Peyer's patch (tissue), 4 donors: ENCODE results near the gene MAG. TPM values are rescaled to one million over a fixed set of nuclear protein-coding genes. Genes with fewer than 3 reads are reported as not detected.

Experiments used
- DNase-seq, 3 donors: peaks; one replicate each; pipeline ENCODE4 v3.0.0-alpha.2; 2017 to 2019
- H3K27ac ChIP-seq, 4 donors: fragments of 200-600 bp; sonication (generic); one replicate each; pipeline ENCODE4 v1.5.1; 2016 to 2019
- H3K27me3 ChIP-seq, 2 donors: fragments of 200-600 bp; sonication (generic); one replicate each; pipeline ENCODE4 v1.5.1; 2019
- H3K36me3 ChIP-seq, 3 donors: fragments of 200-600 bp; sonication (generic); one replicate each; pipeline ENCODE4 v1.5.1; 2016 to 2019
- H3K4me1 ChIP-seq, 4 donors: fragments of 200-600 bp; sonication (generic); one replicate each; pipeline ENCODE4 v1.5.1; 2016 to 2019
- H3K4me3 ChIP-seq, 4 donors: fragments of 200-600 bp; sonication (generic); 1 replicate in 3 of 4; 2 replicates in 1 of 4; pipeline ENCODE4 v1.5.1; 2016 to 2019; ENCODE audit warnings: mild to moderate bottlenecking in 1 of 4
- H3K9me3 ChIP-seq, 4 donors: fragments of 200-600 bp; sonication (generic); one replicate each; pipeline ENCODE4 v1.5.1; 2016 to 2019; ENCODE audit warnings: mild to moderate bottlenecking in 1 of 4
- POLR2A ChIP-seq, 2 donors: fragments of 450-650 bp; IDR thresholded peaks; one replicate each; pipeline ENCODE4 v1.5.1; 2017; ENCODE audit warnings: antibody characterized with exemption in 2 of 2, mild to moderate bottlenecking in 2 of 2, moderate library complexity in 2 of 2
- total RNA-seq, 4 donors: library from RNA; depleted of rRNA; stranded (reverse); fragments of >200 nt; gene quantifications; one replicate each; pipeline ENCODE4 v1.1.0, GENCODE V29; 2016
- TF ChIP-seq, protein P1 (sequence below), 6 experiments: fragments of 450-650 bp in 4 of 6; fragments of 200-600 bp in 2 of 6; sonication (generic) in 1 of 6; IDR thresholded peaks; one replicate each; pipeline ENCODE4 v1.5.1; 2017 to 2019; ENCODE audit warnings: antibody characterized with exemption in 6 of 6, mild to moderate bottlenecking in 3 of 6, moderate library complexity in 1 of 6

The MAG gene
- total RNA-seq, 4 donors from 2014 or later = 3.8 TPM; not detected in 3

DNA sequence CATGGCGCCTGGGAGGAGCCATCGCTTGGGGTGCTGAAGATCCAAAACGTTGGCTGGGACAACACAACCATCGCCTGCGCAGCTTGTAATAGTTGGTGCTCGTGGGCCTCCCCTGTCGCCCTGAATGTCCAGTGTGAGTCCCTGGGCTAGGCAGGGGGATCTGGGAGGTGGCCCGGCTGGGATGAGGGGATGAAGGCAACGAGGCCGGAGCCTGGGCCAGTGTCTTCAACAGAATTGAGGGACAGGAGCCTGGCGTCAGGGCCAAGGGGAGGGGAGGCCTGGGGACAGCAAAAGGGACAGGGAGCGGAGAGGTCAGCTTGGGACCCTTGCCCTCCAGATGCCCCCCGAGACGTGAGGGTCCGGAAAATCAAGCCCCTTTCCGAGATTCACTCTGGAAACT lies 49.0 kb downstream of the MAG start:
- no peak for DNase-seq
- no peaks in the 10 kb centered on the region for H3K27me3 ChIP-seq
- no peak overlapping the region for H3K27ac ChIP-seq
- H3K4me3 ChIP-seq = no peak overlapping the region
- no peaks in the 10 kb centered on the region for H3K36me3 ChIP-seq
- H3K4me1 ChIP-seq = peaks cover 0 to 8% (median 0%) of the 10 kb centered on the region in 4 donors
- H3K9me3 ChIP-seq = no peaks in the 10 kb centered on the region
- TF ChIP-seq, protein P1, sequence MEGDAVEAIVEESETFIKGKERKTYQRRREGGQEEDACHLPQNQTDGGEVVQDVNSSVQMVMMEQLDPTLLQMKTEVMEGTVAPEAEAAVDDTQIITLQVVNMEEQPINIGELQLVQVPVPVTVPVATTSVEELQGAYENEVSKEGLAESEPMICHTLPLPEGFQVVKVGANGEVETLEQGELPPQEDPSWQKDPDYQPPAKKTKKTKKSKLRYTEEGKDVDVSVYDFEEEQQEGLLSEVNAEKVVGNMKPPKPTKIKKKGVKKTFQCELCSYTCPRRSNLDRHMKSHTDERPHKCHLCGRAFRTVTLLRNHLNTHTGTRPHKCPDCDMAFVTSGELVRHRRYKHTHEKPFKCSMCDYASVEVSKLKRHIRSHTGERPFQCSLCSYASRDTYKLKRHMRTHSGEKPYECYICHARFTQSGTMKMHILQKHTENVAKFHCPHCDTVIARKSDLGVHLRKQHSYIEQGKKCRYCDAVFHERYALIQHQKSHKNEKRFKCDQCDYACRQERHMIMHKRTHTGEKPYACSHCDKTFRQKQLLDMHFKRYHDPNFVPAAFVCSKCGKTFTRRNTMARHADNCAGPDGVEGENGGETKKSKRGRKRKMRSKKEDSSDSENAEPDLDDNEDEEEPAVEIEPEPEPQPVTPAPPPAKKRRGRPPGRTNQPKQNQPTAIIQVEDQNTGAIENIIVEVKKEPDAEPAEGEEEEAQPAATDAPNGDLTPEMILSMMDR (IDR thresholded peaks at IDR 0.05) = no peak
- no peak for TF ChIP-seq POLR2A (IDR thresholded peaks at IDR 0.05)

DNA sequence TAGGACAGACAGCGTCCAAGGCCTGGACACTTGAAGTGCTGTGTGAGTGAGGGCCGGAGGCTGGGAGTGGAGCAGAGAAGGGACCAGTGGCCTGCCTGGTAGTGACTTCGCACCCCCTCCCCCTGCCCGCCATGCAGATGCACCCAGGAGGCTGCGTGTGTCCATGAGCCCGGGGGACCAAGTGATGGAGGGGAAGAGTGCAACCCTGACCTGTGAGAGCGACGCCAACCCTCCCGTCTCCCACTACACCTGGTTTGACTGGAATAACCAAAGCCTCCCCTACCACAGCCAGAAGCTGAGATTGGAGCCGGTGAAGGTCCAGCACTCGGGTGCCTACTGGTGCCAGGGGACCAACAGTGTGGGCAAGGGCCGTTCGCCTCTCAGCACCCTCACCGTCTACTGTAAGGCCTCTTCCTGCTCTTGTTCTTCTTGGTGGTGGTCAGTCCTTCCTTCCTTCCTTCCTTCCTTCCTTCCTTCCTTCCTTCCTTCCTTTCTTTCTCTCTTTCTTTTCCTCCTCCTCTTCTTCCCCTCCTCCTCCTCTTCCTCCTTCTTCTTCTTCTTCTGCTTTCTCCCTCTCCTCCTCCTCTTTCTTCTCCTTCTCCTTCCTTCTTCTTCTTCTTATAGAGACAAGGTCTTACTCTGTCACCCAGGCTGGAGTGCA lies 49.7 kb downstream of the MAG start:
- Histone ChIP-seq H3K36me3 (no peaks in the 10 kb centered on the region), H3K9me3 (no peaks in the 10 kb centered on the region), H3K27me3 (no peaks in the 10 kb centered on the region), H3K4me1 (peaks cover 0 to 15% (median 0%) of the 10 kb centered on the region in 4 donors), H3K4me3 (no peak overlapping the region), H3K27ac (no peak overlapping the region)
- no peak for TF ChIP-seq POLR2A (IDR thresholded peaks at IDR 0.05)
- TF ChIP-seq, protein P1 (IDR thresholded peaks at IDR 0.05) = no peak
- DNase-seq = no peak

DNA sequence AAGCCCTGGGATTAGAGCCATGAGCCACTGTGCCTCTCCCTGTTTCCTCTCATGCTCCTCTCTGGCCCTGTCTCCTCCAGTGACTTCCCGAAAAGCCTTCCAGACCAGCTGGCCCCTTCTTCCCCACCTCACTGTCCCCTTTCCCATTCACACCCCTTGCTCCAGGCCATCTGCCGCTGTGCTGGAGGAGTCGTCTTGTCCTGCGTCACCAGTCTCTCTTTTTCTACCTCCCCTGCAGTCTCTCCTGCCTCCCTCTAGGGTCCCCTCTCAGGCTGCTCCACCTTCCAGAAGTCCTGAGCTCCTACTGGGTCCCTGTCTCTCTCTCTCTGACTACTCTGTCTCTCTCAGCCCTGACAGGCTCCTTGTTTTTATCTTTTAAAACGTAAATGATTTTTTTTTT lies 50.5 kb downstream of the MAG start:
- no peak for DNase-seq
- Histone ChIP-seq H3K27me3 (no peaks in the 10 kb centered on the region), H3K9me3 (no peaks in the 10 kb centered on the region), H3K4me1 (peaks cover 0 to 20% (median 4%) of the 10 kb centered on the region in 4 donors), H3K36me3 (no peaks in the 10 kb centered on the region), H3K4me3 (no peak overlapping the region), H3K27ac (no peak overlapping the region)
- TF ChIP-seq, protein P1 (IDR thresholded peaks at IDR 0.05) = no peak
- TF ChIP-seq POLR2A (IDR thresholded peaks at IDR 0.05) = no peak

DNA sequence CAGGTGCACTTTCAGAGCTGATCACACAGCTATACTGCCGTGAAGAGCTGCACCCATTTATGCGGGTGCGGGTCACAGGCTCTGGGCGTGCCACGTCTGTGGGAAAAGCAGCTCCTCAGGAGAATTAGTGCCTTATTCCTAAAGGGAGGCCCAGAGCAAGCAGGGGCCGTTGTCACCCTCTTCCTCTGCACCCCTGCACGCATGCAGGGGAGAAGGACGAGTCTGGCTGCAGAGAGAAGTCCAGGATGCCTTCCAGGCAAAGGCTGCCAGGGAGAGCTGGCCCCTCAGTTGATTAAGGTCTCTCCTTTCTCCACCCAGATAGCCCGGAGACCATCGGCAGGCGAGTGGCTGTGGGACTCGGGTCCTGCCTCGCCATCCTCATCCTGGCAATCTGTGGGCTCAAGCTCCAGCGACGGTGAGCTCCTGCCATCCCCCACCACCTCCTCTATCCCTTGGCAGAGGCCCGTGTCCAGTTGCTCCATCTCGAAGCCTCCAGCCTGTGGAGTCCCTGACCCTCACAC lies 52.6 kb downstream of the MAG start:
- Histone ChIP-seq H3K27me3 (no peaks in the 10 kb centered on the region), H3K36me3 (no peaks in the 10 kb centered on the region), H3K9me3 (no peaks in the 10 kb centered on the region), H3K4me1 (peaks cover 0 to 27% (median 9%) of the 10 kb centered on the region in 4 donors), H3K4me3 (no peak overlapping the region), H3K27ac (no peak overlapping the region)
- TF ChIP-seq, protein P1 (IDR thresholded peaks at IDR 0.05) = no peak
- TF ChIP-seq POLR2A (IDR thresholded peaks at IDR 0.05) = no peak
- DNase-seq = peak in 2 of 3 donors; percentile 9 to 38

DNA sequence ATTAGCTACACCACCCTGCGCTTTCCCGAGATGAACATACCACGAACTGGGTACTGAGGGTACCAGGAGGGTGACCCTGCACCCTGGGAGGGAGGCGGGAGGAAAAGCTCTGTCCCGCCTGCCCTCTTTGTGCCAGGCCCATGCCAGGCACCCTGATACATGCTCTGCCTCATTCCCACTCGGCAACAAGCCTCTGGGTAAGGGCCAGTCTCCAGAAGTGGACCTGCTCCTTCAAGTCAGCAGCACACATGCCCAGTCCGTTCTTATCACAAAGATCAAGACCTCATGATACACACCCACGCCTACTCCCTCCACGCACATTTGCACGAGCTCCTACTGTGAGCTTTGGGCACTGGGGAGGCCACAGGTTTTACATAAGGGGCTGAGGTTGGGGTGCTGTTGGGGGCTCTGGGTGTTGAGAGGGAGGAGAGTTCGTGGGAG lies 53.7 kb downstream of the MAG start:
- TF ChIP-seq POLR2A (IDR thresholded peaks at IDR 0.05) = no peak
- TF ChIP-seq, protein P1 (IDR thresholded peaks at IDR 0.05) = no peak
- H3K9me3 ChIP-seq = no peaks in the 10 kb centered on the region

More for the DNA sequence above, 53.7 kb downstream of the MAG start:
- H3K36me3 ChIP-seq = no peaks in the 10 kb centered on the region
- H3K4me3 ChIP-seq = no peak overlapping the region
- no peaks in the 10 kb centered on the region for H3K27me3 ChIP-seq
- peak; percentile 20 to 45 (median 39) for DNase-seq
- peak overlapping the region in 1 of 4 donors; percentile 77 for H3K27ac ChIP-seq
- H3K4me1 ChIP-seq = peaks cover 0 to 27% (median 9%) of the 10 kb centered on the region in 4 donors
